GM19193 (cell line): ENCODE measurements around the gene LSP1.

ENCODE experiments used
- POLR2A ChIP-seq: IDR thresholded peaks from 4 replicates; pipeline ENCODE4 v1.6.1; 2011; ENCODE audit not compliant: insufficient read depth, insufficient read length; ENCODE audit errors: extremely low read depth

Gene LSP1

GRCh38 chr11:1892116-1892515 is 39.2 kb downstream of the LSP1 start:
- TF ChIP-seq POLR2A, result no peak

- no peak for TF ChIP-seq POLR2A
Observed at GRCh38 chr11:1892558-1892957, 39.7 kb downstream of the LSP1 start.

GRCh38 chr11:1893581-1894359 is 40.9 kb downstream of the LSP1 start:
- no peak for TF ChIP-seq POLR2A

- TF ChIP-seq POLR2A, result no peak
Observed at GRCh38 chr11:1894759-1895158, 41.9 kb downstream of the LSP1 start.

- no peak for TF ChIP-seq POLR2A
Observed at GRCh38 chr11:1896468-1896867, 43.6 kb downstream of the LSP1 start.

GRCh38 chr11:1896923-1897322 is 44.0 kb downstream of the LSP1 start:
- no peak for TF ChIP-seq POLR2A

- no peak for TF ChIP-seq POLR2A
Observed at GRCh38 chr11:1899090-1899489, 46.2 kb downstream of the LSP1 start.

GRCh38 chr11:1899686-1900085 is 46.8 kb downstream of the LSP1 start:
- no peak for TF ChIP-seq POLR2A

GRCh38 chr11:1906181-1906580 is 53.3 kb downstream of the LSP1 start:
- no peak for TF ChIP-seq POLR2A

GRCh38 chr11:1906611-1907423 is 53.9 kb downstream of the LSP1 start:
- TF ChIP-seq POLR2A, result no peak

- no peak for TF ChIP-seq POLR2A
Observed at GRCh38 chr11:1908618-1909017, 55.7 kb downstream of the LSP1 start.

GRCh38 chr11:1909524-1909923 is 56.6 kb downstream of the LSP1 start:
- TF ChIP-seq POLR2A, result no peak

GRCh38 chr11:1912289-1912878 is 59.5 kb downstream of the LSP1 start:
- TF ChIP-seq POLR2A, result no peak

- no peak for TF ChIP-seq POLR2A
Observed at GRCh38 chr11:1913271-1914060, 60.6 kb downstream of the LSP1 start.

GRCh38 chr11:1915795-1916131 is 62.9 kb downstream of the LSP1 start:
- no peak for TF ChIP-seq POLR2A
